Fibroblast of peridontal ligament (primary cell): ENCODE measurements around the gene PLCXD1.
"Not testable (repeated sequence)": the region's sequence is repeated elsewhere in the genome, so short reads cannot be mapped to it uniquely, and the experiment has no call there.

Source experiments
- DNase-seq: peaks from one replicate; pipeline ENCODE4 v3.0.0-alpha.2; 2010; ENCODE audit errors: extremely low read depth

PLCXD1 gene

DNA sequence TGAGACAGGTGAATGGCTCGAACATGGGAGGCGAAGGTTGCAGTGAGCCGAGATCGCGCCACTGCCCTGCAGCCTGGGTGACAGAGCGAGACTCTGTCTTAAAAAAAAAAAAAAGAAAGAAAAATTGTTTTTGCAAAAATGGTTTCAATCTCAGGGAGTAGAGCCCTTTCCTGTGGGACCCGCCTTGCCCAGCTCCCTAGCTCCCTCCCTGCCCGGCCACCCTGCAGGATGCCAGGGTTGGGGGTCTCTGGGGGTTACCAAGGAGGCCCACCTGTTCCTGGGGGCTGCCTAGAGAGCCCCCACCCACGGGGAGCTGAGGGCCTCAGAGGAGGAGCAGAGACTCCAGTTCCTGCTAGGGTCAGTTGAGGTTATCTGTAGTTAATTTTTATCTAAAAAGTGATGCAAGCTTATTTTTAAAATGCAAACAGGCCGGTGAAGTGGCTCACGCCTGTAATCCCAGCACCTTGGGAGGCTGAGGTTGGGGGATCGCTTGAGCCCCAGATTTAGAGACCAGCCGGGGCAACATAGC is 18.7 kb upstream of the PLCXD1 start:
- no peak for DNase-seq

DNA sequence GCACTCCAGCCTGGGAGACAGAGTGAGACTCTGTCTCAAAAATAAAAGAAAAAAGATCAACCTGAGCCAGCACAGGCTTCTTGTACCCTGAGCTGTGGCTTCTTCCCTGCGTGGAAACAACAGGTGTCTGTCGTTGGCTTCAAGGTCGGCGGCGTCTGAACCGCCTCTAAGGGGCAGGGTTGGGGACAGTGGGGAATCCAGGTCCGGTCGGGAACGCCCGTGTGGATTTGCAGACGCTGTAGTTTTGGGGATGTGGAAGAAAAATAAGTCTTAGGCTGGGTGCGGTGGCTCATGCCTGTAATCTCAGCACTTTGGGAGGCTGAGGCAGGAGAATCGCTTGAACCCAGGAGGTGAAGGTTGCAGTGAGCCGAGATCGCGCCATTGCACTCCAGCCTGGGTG is 17.2 kb upstream of the PLCXD1 start:
- not testable (repeated sequence) for DNase-seq

DNA sequence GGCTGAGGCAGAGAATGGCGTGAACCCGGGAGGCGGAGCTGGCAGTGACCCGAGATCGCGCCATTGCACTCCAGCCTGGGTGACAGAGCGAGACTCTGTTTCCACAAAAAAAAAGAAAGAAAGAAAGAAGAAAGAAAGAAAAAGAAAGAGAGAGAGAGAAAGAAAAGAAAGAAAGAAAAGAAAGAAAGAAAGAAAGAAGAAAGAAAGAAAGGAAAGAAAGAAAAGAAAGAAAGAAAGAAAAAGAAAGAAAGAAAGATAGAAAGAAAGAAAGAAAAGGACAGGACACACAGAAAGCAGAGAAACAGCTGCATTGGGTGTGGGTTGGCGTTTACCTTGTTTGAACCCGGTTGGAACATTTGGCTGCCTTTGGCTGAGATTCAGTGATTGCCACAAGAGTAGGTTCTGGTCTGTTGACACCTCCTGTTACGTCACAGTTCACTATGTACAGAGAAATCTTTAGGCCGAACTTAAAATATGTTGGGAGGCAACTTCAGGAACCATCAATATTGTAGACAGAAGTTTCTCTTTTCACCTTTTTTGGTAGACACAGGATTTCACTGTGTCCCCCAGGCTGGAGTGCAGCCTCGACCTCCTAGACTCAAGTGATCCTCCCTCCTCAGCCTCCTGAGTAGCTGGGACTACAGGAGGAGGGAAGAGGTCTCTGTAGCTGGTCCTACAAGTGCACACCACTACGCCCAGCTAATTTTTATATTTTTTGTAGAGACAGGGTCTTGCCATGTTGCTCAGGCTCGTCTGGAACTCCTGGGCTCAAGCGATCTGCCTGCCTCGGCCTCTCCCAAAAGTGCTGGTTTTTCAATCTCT is 16.3 kb upstream of the PLCXD1 start:
- DNase-seq, result peak; percentile 18

DNA sequence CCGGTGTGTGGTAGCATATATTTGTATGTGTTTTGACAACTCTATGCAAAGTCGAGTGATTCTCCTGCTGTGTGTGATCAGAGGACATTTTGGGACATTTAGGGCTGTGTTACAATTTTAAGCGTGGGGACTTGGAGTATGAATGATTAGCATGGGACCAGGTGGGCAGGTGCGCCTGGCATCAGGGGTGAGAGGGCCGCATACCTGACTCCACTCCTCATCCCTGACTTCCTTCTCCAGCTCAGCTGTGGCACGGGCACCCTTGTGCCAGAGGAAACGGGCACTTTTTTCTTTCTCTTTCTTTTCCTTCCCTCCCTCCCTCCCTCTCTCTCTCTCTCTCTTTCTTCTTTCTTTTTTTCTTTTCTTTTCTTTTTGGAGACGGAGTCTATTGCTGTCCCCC is 15.7 kb upstream of the PLCXD1 start:
- DNase-seq, result no peak

- DNase-seq, result no peak
Measured at GRCh38 chrX:267771-268261, 13.4 kb upstream of the PLCXD1 start.

GRCh38 chrX:270848-271367 is 10.3 kb upstream of the PLCXD1 start:
- no peak for DNase-seq

DNA sequence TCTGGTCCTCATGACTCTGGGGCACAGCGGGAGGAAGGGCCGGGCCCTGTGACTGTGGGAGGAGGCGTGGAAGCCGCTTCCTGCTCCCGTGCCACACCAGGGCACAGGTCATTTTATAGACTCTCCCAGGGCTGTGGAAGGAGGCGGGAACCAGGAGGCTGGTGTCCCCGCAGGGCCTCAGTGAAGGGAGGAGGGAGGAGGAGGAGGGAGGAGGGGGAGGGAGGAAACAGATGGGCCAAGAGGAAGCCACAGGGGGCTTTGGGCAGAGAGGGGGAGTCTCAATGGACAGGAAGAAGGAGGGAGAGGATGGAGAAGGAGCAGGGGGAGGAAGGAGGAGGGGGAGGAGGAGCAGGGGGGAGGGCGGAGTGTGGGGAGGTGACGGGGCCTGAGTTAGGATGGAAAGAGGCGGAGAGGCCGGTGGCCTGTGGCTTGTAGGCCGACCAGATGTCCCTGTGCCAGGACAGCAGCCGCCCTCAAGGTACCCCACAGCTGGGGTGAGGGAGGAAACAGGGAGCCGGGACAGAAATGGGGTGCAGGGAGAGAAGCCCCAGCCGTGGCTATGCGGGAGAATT is 6.2 kb upstream of the PLCXD1 start:
- peak; percentile 9 for DNase-seq

- no peak for DNase-seq
Measured at GRCh38 chrX:275476-275966, 5.7 kb upstream of the PLCXD1 start.

DNA sequence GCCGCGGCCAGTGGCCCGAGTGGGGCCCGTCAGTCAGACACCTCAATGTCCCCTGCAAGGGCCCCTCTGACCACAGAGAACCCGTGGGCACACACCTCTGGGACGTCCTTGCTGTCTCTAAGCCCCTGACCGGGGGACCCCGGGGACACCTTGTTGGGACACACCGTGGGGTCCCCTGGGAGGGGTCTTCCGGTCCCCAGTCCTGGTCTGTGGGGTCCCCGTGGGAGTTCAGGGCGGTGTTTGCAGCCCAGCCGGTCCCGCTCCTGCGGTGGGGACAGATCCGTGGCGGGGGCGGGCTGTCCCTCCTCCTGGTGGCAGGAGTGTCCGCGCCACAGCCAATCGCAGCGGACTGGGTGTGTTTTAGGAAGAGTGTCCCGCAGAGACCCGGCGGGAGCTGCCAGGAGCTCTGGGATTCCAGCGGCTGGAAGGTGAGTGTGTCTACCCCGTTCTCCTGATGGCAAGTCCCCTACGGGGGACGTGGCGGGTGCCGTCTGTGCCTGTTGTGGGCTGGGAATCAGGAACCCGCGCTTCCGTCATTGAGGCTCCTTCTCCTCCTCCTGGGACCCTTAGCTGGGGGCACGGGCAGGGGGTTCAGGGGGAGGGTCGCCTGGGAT is 5.1 kb upstream of the PLCXD1 start:
- DNase-seq, result peak; percentile 27

- DNase-seq, result peak; percentile 37
Measured at GRCh38 chrX:276581-277201, 4.5 kb upstream of the PLCXD1 start.

DNA sequence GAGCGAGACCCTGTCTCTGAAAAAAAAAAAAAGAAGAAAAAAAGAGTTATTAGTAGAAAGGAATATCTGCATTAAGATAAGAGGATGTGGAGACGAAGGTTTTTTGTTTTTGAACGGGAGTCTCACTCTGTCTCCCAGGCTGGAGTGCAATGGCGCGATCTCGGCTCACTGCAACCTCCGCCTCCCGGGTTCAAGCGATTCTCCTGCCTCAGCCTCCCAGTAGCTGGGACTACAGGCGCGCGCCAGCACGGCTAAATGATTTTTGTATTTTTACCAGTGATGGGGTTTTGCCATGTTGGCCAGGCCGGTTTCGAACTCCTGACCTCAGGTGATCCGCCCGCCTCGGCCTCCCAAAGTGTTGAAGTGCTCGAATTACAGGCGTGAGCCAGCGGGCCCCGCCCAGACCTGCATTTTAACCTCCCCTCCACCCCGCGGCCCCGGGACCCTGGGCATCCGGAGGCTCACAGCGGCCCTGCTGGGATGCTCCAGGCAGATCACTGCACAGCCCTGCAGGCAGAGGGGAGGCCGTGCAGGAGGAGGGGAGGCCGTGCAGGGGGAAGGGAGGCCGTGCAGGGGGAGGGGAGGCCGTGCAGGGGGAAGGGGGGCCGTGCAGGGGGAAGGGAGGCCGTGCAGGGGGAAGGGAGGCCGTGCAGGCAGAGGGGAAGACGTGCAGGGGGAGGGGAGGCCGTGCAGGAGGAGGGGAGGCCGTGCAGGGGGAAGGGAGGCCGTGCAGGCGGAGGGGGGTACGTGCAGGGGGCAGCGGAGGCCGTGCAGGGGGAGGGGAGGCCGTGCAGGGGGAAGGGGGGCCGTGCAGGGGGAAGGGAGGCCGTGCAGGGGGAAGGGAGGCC is 1.2 kb upstream of the PLCXD1 start:
- DNase-seq, result not testable (repeated sequence)

GRCh38 chrX:280722-281121 is 459 bp upstream of the PLCXD1 start:
- DNase-seq, result not testable (repeated sequence)

- not testable (repeated sequence) for DNase-seq
Measured at GRCh38 chrX:282000-282681, 960 bp downstream of the PLCXD1 start.

DNA sequence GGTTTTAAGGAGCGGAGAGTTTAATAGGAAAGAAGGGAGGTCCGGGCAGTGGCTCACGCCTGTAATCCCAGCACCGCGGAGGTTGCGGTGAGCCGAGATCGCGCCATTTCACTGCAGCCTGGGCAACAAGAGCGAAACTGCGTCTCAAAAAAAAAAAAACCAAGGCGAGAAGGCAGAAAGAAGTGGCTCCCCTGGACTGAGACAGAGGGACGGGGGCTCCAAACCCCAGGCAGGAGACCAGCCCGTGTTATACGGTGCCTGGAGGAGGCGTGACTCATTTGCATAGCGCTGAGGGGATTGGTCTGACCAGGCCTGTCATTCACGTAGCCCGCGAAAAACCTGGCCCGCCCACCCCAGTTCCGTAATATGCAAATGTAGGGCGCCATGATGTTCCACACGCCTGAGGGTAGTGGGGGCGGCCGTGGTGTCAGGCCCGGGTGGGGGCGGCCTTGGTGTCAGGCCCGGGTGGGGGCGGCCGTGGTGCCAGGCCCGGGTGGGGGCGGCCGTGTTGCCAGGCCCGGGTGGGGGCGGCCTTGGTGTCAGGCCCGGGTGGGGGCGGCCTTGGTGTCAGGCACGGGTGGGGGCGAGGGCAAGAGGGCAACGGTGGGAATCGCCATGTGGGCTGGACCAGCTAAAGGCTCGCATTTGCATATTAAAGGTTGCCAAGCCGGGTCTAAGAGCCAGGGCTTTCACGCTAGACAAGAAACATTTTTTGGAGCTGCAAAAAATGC is 2.1 kb downstream of the PLCXD1 start:
- peak; percentile 80 for DNase-seq

DNA sequence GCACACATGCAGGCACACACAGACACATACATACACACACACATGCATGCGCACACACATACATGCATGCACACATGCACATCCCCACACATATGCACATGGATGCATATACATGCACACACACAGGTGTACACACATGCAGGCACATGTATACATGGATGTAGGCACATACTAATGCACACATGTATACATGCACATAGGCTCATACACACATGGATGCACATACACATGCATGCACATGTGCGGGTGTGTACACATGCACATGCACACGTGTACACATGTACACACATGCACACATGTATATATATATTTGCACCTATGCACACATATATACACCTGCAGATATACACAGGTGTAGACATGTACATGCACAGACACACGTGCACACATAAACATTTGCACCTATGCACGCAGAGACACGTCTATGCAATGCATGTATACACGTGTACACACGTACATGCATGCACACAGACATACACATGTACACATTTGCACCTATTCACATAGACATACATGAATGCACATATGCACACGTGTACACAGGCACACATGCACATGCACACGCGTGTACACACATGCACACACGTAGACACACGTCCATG is 4.0 kb downstream of the PLCXD1 start:
- DNase-seq, result no peak

DNA sequence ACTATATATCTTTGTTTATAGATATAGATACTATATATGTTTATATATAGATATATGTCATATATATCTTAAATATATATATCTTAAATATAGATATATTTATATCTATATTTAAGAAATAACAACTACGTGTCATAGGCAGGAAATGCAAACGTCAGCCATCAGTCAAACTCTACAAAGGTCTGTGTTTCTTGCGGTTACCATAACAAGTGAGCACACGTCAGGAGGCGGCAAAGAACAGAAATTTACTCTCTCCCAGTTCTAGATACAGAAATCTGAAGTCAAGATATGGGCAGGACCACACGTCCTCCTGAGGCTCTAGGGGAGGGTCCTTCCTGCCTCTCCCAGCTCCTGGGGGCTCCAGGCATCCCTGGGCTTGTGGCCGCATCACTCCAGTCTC is 6.5 kb downstream of the PLCXD1 start:
- no peak for DNase-seq

DNA sequence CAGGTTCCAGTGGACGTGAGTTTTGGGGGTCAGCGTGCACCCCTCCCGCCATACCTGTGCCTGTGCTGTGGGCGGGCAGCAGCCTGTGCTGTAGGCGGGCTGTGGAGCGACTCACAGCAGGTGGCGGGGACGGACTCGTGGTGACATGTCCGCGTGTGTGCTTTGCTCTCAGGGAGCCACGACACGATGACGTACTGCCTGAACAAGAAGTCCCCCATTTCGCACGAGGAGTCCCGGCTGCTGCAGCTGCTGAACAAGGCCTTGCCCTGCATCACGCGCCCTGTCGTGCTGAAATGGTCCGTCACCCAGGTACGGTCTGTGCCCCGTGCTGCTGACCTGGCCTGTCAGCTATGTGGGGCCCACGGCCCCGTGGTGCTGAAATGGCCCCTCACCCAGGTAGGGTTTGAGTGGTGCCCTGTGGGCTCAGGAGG is 7.4 kb downstream of the PLCXD1 start:
- DNase-seq, result no peak

DNA sequence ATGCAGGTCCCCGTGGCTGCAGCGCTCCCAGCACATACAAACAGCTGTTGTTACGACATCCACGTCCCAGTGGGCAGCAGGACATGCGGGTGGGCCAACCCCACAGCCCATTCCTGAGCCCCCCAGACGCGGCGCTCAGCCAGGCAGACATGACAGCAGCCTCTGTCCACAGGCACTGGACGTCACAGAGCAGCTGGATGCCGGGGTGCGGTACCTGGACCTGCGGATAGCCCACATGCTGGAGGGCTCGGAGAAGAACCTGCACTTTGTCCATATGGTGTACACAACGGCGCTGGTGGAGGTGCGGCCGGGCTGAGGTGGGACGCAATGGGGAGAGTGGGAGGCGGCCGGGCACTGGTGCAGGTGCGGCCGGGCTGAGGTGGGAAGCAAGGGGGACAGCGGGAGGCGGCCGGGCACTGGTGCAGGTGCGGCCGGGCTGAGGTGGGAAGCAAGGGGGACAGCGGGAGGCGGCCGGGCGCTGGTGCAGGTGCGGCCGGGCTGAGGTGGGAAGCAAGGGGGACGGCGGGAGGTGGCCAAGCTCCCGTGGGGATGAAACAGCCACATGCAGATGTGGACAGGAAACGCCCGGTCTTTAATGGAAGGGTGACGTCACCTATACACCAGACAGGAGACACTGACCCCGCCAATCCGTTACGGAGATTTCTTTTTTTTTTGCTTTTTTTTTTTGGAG is 9.4 kb downstream of the PLCXD1 start:
- DNase-seq, result no peak
